Activated CD8-positive, alpha-beta memory T cell treated with anti-CD3 and anti-CD28 coated beads, Interleukin-2, amount 50 U/mL, for 1 hour (primary cell): ENCODE measurements around the gene MRPS35.

Experiments used
- DNase-seq: peaks from one replicate; pipeline ENCODE4 v3.0.0-alpha.2; 2020; ENCODE audit errors: extremely low read depth

MRPS35 gene

GRCh38 chr12:27772328-27773049 lies 61.9 kb downstream of the MRPS35 start:
- DNase-seq, result no peak

- no peak for DNase-seq
Observed at GRCh38 chr12:27777141-27777540, 66.5 kb downstream of the MRPS35 start.

GRCh38 chr12:27778206-27778605 lies 67.6 kb downstream of the MRPS35 start:
- no peak for DNase-seq

- no peak for DNase-seq
Observed at GRCh38 chr12:27779416-27779919, 68.8 kb downstream of the MRPS35 start.

GRCh38 chr12:27779920-27780611 lies 69.4 kb downstream of the MRPS35 start, which contains the start of the genes KLHL42 and MANSC4:
KLHL42 (plus strand) TSS chr12:27780233; CDS start chr12:27780331, 98 bp downstream.
MANSC4 (minus strand) TSS chr12:27780236; CDS start chr12:27771276, 8,960 bp downstream.
- DNase-seq, result no peak

- no peak for DNase-seq
Observed at GRCh38 chr12:27780612-27781408, 70.2 kb downstream of the MRPS35 start.

- no peak for DNase-seq
Observed at GRCh38 chr12:27781680-27782079, 71.0 kb downstream of the MRPS35 start.

- no peak for DNase-seq
Observed at GRCh38 chr12:27782481-27782880, 71.8 kb downstream of the MRPS35 start.

GRCh38 chr12:27785882-27786570 lies 75.4 kb downstream of the MRPS35 start:
- no peak for DNase-seq

- DNase-seq, result no peak
Observed at GRCh38 chr12:27787559-27787958, 76.9 kb downstream of the MRPS35 start.

- no peak for DNase-seq
Observed at GRCh38 chr12:27790179-27790578, 79.5 kb downstream of the MRPS35 start.

- DNase-seq, result no peak
Observed at GRCh38 chr12:27794818-27795584, 84.4 kb downstream of the MRPS35 start.

- no peak for DNase-seq
Observed at GRCh38 chr12:27796128-27796527, 85.5 kb downstream of the MRPS35 start.

GRCh38 chr12:27797301-27798025 lies 86.8 kb downstream of the MRPS35 start:
- DNase-seq, result no peak

GRCh38 chr12:27800819-27801218 lies 90.2 kb downstream of the MRPS35 start:
- no peak for DNase-seq

GRCh38 chr12:27801630-27802029 lies 91.0 kb downstream of the MRPS35 start:
- no peak for DNase-seq

GRCh38 chr12:27802511-27802910 lies 91.9 kb downstream of the MRPS35 start:
- DNase-seq, result no peak

GRCh38 chr12:27802936-27803335 lies 92.3 kb downstream of the MRPS35 start:
- DNase-seq, result no peak

GRCh38 chr12:27805238-27805637 lies 94.6 kb downstream of the MRPS35 start:
- no peak for DNase-seq
